Glutamatergic neuron (in vitro differentiated cells): Measurements from ENCODE around the gene FBP1. TPM values are rescaled to one million over a fixed set of nuclear protein-coding genes. Genes with fewer than 3 reads are reported as not detected.
A peak's percentile ranks its signal among the peaks of the same experiment; 100 is the strongest.

Experiments
- DNase-seq: peaks from one replicate; pipeline ENCODE4 v3.0.0; 2022
- H3K27ac Mint-ChIP-seq: one replicate; pipeline ENCODE4 v1.8.0; 2020; ENCODE audit warnings: mild to moderate bottlenecking, mixed read lengths, inconsistent platforms; ENCODE audit not compliant: unreplicated experiment
- H3K27me3 Mint-ChIP-seq: one replicate; pipeline ENCODE4 v1.8.0; 2020; ENCODE audit warnings: mild to moderate bottlenecking, moderate library complexity, mixed read lengths, inconsistent platforms; ENCODE audit not compliant: unreplicated experiment
- H3K36me3 Mint-ChIP-seq: one replicate; pipeline ENCODE4 v1.8.0; 2020; ENCODE audit warnings: mild to moderate bottlenecking, mixed read lengths, inconsistent platforms; ENCODE audit not compliant: unreplicated experiment
- H3K4me1 Mint-ChIP-seq: one replicate; pipeline ENCODE4 v1.8.0; 2020; ENCODE audit warnings: mild to moderate bottlenecking, low read depth, mixed read lengths, inconsistent platforms; ENCODE audit not compliant: unreplicated experiment
- H3K4me3 Mint-ChIP-seq: one replicate; pipeline ENCODE4 v1.8.0; 2020; ENCODE audit warnings: mild to moderate bottlenecking, mixed read lengths, inconsistent platforms; ENCODE audit not compliant: unreplicated experiment
- H3K9me3 Mint-ChIP-seq: one replicate; pipeline ENCODE4 v1.8.0; 2020; ENCODE audit warnings: mild to moderate bottlenecking, moderate library complexity, mixed read lengths, inconsistent platforms; ENCODE audit not compliant: unreplicated experiment
- total RNA-seq: library from RNA; stranded (reverse); fragmentation: NEBNext Ultra II Directional; extraction: Animal tissue kit (Norgen Biotek cat#: 25700); gene quantifications from one replicate; pipeline ENCODE4 v1.2.1, GENCODE V29; 2021; ENCODE audit not compliant: unreplicated experiment
- TF ChIP-seq, protein P1 (sequence below): fragments of 200-600 bp; sonication (generic); IDR thresholded peaks from one replicate; pipeline ENCODE4 v1.5.0; 2021; ENCODE audit not compliant: partially characterized antibody, unreplicated experiment

FBP1 gene
- total RNA-seq, 1 donor from 2014 or later = not detected

- Mint-ChIP-seq H3K9me3 (peaks cover 5% of the 10 kb centered on the region), H3K27me3 (peaks cover 5% of the 10 kb centered on the region)
- TF ChIP-seq, protein P1, sequence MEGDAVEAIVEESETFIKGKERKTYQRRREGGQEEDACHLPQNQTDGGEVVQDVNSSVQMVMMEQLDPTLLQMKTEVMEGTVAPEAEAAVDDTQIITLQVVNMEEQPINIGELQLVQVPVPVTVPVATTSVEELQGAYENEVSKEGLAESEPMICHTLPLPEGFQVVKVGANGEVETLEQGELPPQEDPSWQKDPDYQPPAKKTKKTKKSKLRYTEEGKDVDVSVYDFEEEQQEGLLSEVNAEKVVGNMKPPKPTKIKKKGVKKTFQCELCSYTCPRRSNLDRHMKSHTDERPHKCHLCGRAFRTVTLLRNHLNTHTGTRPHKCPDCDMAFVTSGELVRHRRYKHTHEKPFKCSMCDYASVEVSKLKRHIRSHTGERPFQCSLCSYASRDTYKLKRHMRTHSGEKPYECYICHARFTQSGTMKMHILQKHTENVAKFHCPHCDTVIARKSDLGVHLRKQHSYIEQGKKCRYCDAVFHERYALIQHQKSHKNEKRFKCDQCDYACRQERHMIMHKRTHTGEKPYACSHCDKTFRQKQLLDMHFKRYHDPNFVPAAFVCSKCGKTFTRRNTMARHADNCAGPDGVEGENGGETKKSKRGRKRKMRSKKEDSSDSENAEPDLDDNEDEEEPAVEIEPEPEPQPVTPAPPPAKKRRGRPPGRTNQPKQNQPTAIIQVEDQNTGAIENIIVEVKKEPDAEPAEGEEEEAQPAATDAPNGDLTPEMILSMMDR = peak; percentile 53
These were observed 16.1 kb downstream of the FBP1 start for GRCh38 chr9:94623253-94623652.

DNA sequence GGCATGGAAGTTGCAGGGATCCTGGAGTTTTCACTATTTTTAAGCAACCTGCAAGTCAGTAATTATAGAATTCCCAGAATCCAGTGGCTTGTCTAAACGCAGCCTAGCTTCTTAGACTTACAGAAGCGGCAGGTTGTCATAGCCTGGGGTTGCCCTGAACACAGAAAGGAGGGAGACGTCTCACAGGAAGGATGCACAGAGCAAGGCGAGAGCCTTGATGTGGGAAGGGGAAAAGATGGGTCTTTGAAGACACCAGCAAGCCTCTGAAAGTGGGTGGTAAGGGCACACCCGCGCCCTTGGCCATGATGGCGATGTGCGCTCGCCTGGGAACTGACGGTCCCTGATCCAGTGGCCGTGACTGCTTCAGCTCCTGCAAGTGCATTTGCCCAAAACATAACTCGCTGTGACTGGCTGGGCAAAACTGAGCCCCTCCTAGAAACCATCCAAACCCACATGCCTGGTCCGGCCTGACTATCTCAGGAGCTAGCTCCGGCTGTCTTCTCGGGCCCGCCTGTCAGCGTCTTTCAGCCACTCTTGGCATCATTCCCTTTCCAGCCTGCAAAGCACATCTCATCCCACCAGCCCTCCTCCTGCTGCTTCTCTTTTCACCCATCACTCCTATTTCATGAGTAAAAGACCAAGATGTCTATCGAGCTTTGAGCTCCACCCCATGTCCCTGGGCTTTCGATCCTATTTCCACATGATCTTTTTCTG is 17.1 kb downstream of the FBP1 start:
- TF ChIP-seq, protein P1 = no peak
- Mint-ChIP-seq H3K36me3 (no peaks in the 10 kb centered on the region), H3K4me1 (peaks cover 3% of the 10 kb centered on the region), H3K9me3 (peaks cover 5% of the 10 kb centered on the region), H3K4me3 (no peak overlapping the region), H3K27ac (no peak overlapping the region), H3K27me3 (peaks cover 5% of the 10 kb centered on the region)
- no peak for DNase-seq

More at GRCh38 chr9:94623253-94623652, 16.1 kb downstream of the FBP1 start:
- Mint-ChIP-seq H3K4me1 (peaks cover 3% of the 10 kb centered on the region), H3K27ac (no peak overlapping the region), H3K36me3 (no peaks in the 10 kb centered on the region), H3K4me3 (no peak overlapping the region)
- peak; percentile 75 for DNase-seq

GRCh38 chr9:94619026-94619425 is 20.3 kb downstream of the FBP1 start:
- Mint-ChIP-seq H3K4me1 (peaks cover 3% of the 10 kb centered on the region), H3K27me3 (peaks cover 5% of the 10 kb centered on the region), H3K9me3 (peaks cover 5% of the 10 kb centered on the region), H3K4me3 (no peak overlapping the region), H3K27ac (no peak overlapping the region), H3K36me3 (no peaks in the 10 kb centered on the region)
- TF ChIP-seq, protein P1 = no peak
- DNase-seq = no peak

- TF ChIP-seq, protein P1 = no peak
- peaks cover 2% of the 10 kb centered on the region for H3K27me3 Mint-ChIP-seq
- H3K9me3 Mint-ChIP-seq = no peaks in the 10 kb centered on the region
- H3K4me1 Mint-ChIP-seq = peaks cover 14% of the 10 kb centered on the region
- H3K36me3 Mint-ChIP-seq = no peaks in the 10 kb centered on the region
- DNase-seq = no peak
- no peak overlapping the region for H3K4me3 Mint-ChIP-seq
- H3K27ac Mint-ChIP-seq = no peak overlapping the region
These were observed 26.3 kb downstream of the FBP1 start for GRCh38 chr9:94613003-94613402.

- H3K4me3 Mint-ChIP-seq = no peak overlapping the region
- H3K27me3 Mint-ChIP-seq = peaks cover 2% of the 10 kb centered on the region
- TF ChIP-seq, protein P1 = no peak
- no peak overlapping the region for H3K27ac Mint-ChIP-seq
- H3K9me3 Mint-ChIP-seq = no peaks in the 10 kb centered on the region
- peaks cover 17% of the 10 kb centered on the region for H3K4me1 Mint-ChIP-seq
- no peaks in the 10 kb centered on the region for H3K36me3 Mint-ChIP-seq
- DNase-seq = no peak
These were observed 27.2 kb downstream of the FBP1 start for GRCh38 chr9:94612071-94612470.
